ENCODE measurements around the gene KRT71.

- TF ChIP-seq CTCF (IDR thresholded peaks at IDR 0.05; ENCODE audit: low read length) (no peak), EZH2 (optimal IDR thresholded peaks at IDR 0.05; ENCODE audit: low read depth, low read length) (no peak), EZH2phosphoT487 (IDR thresholded peaks at IDR 0.05; ENCODE audit: low read length) (no peak)
These were observed 23.5 kb downstream of the KRT71 start for GRCh38 chr12:52529417-52529816.
